GM21529 (cell line): ENCODE data around the gene KRTAP27-1.

Experiments
- ATAC-seq: cut with Tn5 transposase; IDR thresholded peaks from one replicate; pipeline ENCODE4 v1.9.1; 2021; ENCODE audit not compliant: unreplicated experiment

The KRTAP27-1 gene

GRCh38 chr21:30289215-30289614, 48.3 kb downstream of the KRTAP27-1 start, which contains the start of gene KRTAP25-1:
TSS of gene KRTAP25-1 (minus strand) at chr21:30289514. CDS start at chr21:30289490, 24 bp downstream.
- ATAC-seq, result no peak
